Measurements from ENCODE around the gene COPE. TPM values are rescaled to one million over a fixed set of nuclear protein-coding genes. Genes with fewer than 3 reads are reported as not detected.
A peak's percentile ranks its signal among the peaks of the same experiment; 100 is the strongest.
"Not testable (repeated sequence)": the region's sequence is repeated elsewhere in the genome, so short reads cannot be mapped to it uniquely, and the experiment has no call there.

The COPE gene
- total and polyA plus RNA-seq, 8 donors: 81.1 to 226 (median 103) TPM

- H3K4me1 ChIP-seq: peaks cover under 1 to 34% of the 10 kb centered on the region in 2 donors
- no peak overlapping the region for H3K4me3 ChIP-seq
- H3K9me3 ChIP-seq: no peaks in the 10 kb centered on the region
- H3K27me3 ChIP-seq: peaks cover 0 to 16% of the 10 kb centered on the region in 2 donors
- no peak for TF ChIP-seq CTCF (IDR thresholded peaks at IDR 0.05)
- no peak for ATAC-seq
- no peak overlapping the region for H3K27ac ChIP-seq
- intact Hi-C loops (cut with DNase I): no loop called here
- H3K36me3 ChIP-seq: no peaks in the 10 kb centered on the region
- DNase-seq: no peak
Measured at GRCh38 chr19:18964121-18964520, 44.9 kb upstream of the COPE start.

- TF ChIP-seq CTCF (IDR thresholded peaks at IDR 0.05): no peak
- DNase-seq (no peak), ATAC-seq (no peak)
Measured at GRCh38 chr19:18961767-18962620, 42.8 kb upstream of the COPE start.

GRCh38 chr19:18960370-18960769 is 41.2 kb upstream of the COPE start:
- H3K4me3 ChIP-seq: no peak overlapping the region
- peaks cover 0 to 16% of the 10 kb centered on the region in 2 donors for H3K27me3 ChIP-seq
- DNase-seq (no peak), ATAC-seq (no peak)
- no peak for TF ChIP-seq CTCF (IDR thresholded peaks at IDR 0.05)
- H3K4me1 ChIP-seq: peaks cover 0 to 4% of the 10 kb centered on the region in 2 donors
- H3K9me3 ChIP-seq: no peaks in the 10 kb centered on the region
- no peak overlapping the region for H3K27ac ChIP-seq
- H3K36me3 ChIP-seq: no peaks in the 10 kb centered on the region
- intact Hi-C loops (cut with DNase I): no loop called here

More at GRCh38 chr19:18961767-18962620, 42.8 kb upstream of the COPE start:
- peaks cover 0 to 13% of the 10 kb centered on the region in 2 donors for H3K4me1 ChIP-seq
- no peak overlapping the region for H3K4me3 ChIP-seq
- H3K36me3 ChIP-seq: no peaks in the 10 kb centered on the region
- H3K27me3 ChIP-seq: peaks cover 0 to 16% of the 10 kb centered on the region in 2 donors
- H3K27ac ChIP-seq: no peak overlapping the region
- intact Hi-C loops (cut with DNase I): no loop called here
- H3K9me3 ChIP-seq: no peaks in the 10 kb centered on the region

GRCh38 chr19:18955042-18955441 is 35.9 kb upstream of the COPE start:
- Histone ChIP-seq H3K4me3 (no peak overlapping the region), H3K27me3 (no peaks in the 10 kb centered on the region), H3K9me3 (no peaks in the 10 kb centered on the region), H3K27ac (no peak overlapping the region), H3K4me1 (no peaks in the 10 kb centered on the region), H3K36me3 (no peaks in the 10 kb centered on the region)
- no peak for TF ChIP-seq CTCF (IDR thresholded peaks at IDR 0.05)
- DNase-seq: no peak
- no peak for ATAC-seq
- intact Hi-C loops (cut with DNase I): no loop called here

GRCh38 chr19:18954094-18954493 is 34.9 kb upstream of the COPE start:
- Histone ChIP-seq H3K9me3 (no peaks in the 10 kb centered on the region), H3K36me3 (no peaks in the 10 kb centered on the region), H3K27me3 (no peaks in the 10 kb centered on the region), H3K27ac (no peak overlapping the region), H3K4me1 (no peaks in the 10 kb centered on the region), H3K4me3 (no peak overlapping the region)
- ATAC-seq (no peak), DNase-seq (no peak)
- intact Hi-C loops (cut with DNase I): no loop called here
- TF ChIP-seq CTCF (IDR thresholded peaks at IDR 0.05): no peak

GRCh38 chr19:18952364-18953003 is 33.3 kb upstream of the COPE start:
- H3K9me3 ChIP-seq; H3K4me3 ChIP-seq; intact Hi-C loops (cut with DNase I): not testable (repeated sequence)

More at GRCh38 chr19:18952364-18953003, 33.3 kb upstream of the COPE start:
- ATAC-seq, H3K4me1 ChIP-seq, H3K36me3 ChIP-seq, H3K27me3 ChIP-seq, H3K27ac ChIP-seq: not testable (repeated sequence)
- DNase-seq: peak in 1 of 4 donors; percentile 32

Measured in left lung (tissue), 10 donors.